Ishikawa (cell line): Measurements from ENCODE around the gene SACS.

ENCODE experiments used
- CEBPB ChIP-seq: IDR thresholded peaks from 2 replicates; pipeline ENCODE4 v1.6.1; 2012
- CREB1 ChIP-seq: IDR thresholded peaks from 2 replicates; pipeline ENCODE4 v1.6.1; 2012; ENCODE audit warnings: low read depth
- EGR1 ChIP-seq: IDR thresholded peaks from 2 replicates; pipeline ENCODE4 v1.6.1; 2012
- EP300 ChIP-seq: IDR thresholded peaks from 2 replicates; pipeline ENCODE4 v1.6.1; 2012; ENCODE audit warnings: borderline replicate concordance
- FOXM1 ChIP-seq: IDR thresholded peaks from 2 replicates; pipeline ENCODE4 v1.6.1; 2012; ENCODE audit warnings: low read depth, borderline replicate concordance
- MAX ChIP-seq: IDR thresholded peaks from 2 replicates; pipeline ENCODE4 v1.6.1; 2012
- NFIC ChIP-seq: IDR thresholded peaks from 2 replicates; pipeline ENCODE4 v1.6.1; 2012
- RAD21 ChIP-seq: IDR thresholded peaks from 2 replicates; pipeline ENCODE4 v1.6.1; 2012; ENCODE audit warnings: low read depth
- REST ChIP-seq: IDR thresholded peaks from 2 replicates; pipeline ENCODE4 v1.6.1; 2012; ENCODE audit warnings: low read depth, mild to moderate bottlenecking
- TAF1 ChIP-seq: IDR thresholded peaks from 2 replicates; pipeline ENCODE4 v1.6.1; 2012; ENCODE audit warnings: low read depth, mild to moderate bottlenecking
- TCF12 ChIP-seq: IDR thresholded peaks from 2 replicates; pipeline ENCODE4 v1.6.1; 2012; ENCODE audit warnings: low read depth
- TEAD4 ChIP-seq: IDR thresholded peaks from 2 replicates; pipeline ENCODE4 v1.6.1; 2012
- YY1 ChIP-seq: IDR thresholded peaks from 2 replicates; pipeline ENCODE4 v1.6.1; 2012; ENCODE audit warnings: low read depth
- ZBTB7A ChIP-seq: IDR thresholded peaks from 2 replicates; pipeline ENCODE4 v1.6.1; 2012; ENCODE audit warnings: low read depth
- TF ChIP-seq, protein P1 (sequence below): IDR thresholded peaks from 2 replicates; pipeline ENCODE4 v1.6.1; 2012

The SACS gene

GRCh38 chr13:23380534-23380933, 53.0 kb downstream of the SACS start:
- no peak for TF ChIP-seq CEBPB
- no peak for TF ChIP-seq EGR1
- TF ChIP-seq TAF1: no peak
- no peak for TF ChIP-seq TCF12
- no peak for TF ChIP-seq ZBTB7A
- TF ChIP-seq NFIC: no peak
- TF ChIP-seq REST: no peak
- no peak for TF ChIP-seq YY1
- TF ChIP-seq, protein P1, sequence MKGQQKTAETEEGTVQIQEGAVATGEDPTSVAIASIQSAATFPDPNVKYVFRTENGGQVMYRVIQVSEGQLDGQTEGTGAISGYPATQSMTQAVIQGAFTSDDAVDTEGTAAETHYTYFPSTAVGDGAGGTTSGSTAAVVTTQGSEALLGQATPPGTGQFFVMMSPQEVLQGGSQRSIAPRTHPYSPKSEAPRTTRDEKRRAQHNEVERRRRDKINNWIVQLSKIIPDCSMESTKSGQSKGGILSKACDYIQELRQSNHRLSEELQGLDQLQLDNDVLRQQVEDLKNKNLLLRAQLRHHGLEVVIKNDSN: no peak
- TF ChIP-seq EP300: no peak
- TF ChIP-seq MAX: no peak
- TF ChIP-seq TEAD4: no peak
- TF ChIP-seq FOXM1: no peak
- no peak for TF ChIP-seq RAD21
- TF ChIP-seq CREB1: no peak

DNA sequence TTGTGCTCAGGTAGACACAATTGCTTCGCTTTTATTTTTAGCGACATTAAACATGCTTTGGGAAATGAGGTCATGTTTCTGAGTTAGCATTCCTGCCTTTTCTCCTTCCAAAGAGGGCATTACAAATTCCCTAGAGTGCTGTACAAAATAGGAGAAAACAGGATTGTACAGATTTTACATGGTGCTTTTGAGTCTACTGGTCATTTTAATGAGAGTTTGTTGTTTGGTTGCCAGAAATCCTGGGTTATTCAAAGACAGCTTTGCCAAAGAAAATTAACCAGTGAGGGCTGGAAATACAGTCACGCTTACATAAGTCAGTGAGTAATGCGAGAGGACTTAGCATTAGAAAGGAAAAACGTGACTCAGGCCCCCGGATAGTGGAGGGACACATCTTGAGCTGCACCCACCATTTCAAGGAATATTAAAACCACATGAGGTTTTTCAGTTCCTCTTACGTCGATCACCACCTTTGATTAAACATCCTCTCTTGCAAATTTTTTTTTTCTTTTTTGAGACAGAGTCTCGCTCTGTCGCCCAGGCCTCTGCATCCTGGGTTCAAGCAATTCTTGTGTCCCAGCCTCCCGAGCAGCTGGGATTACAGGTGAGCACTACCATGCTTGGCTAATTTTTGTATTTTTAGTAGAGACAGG, 55.4 kb downstream of the SACS start:
- TF ChIP-seq REST (no peak), EGR1 (no peak), CREB1 (no peak), YY1 (no peak), NFIC (no peak)
- TF ChIP-seq, protein P1: no peak

GRCh38 chr13:23377579-23377978, 55.9 kb downstream of the SACS start:
- TF ChIP-seq YY1 (no peak), CREB1 (no peak), MAX (no peak), TEAD4 (no peak), CEBPB (no peak), EGR1 (no peak), TCF12 (no peak), REST (no peak), TAF1 (no peak), EP300 (no peak), NFIC (no peak), RAD21 (no peak), ZBTB7A (no peak), FOXM1 (no peak)
- TF ChIP-seq, protein P1: no peak

DNA sequence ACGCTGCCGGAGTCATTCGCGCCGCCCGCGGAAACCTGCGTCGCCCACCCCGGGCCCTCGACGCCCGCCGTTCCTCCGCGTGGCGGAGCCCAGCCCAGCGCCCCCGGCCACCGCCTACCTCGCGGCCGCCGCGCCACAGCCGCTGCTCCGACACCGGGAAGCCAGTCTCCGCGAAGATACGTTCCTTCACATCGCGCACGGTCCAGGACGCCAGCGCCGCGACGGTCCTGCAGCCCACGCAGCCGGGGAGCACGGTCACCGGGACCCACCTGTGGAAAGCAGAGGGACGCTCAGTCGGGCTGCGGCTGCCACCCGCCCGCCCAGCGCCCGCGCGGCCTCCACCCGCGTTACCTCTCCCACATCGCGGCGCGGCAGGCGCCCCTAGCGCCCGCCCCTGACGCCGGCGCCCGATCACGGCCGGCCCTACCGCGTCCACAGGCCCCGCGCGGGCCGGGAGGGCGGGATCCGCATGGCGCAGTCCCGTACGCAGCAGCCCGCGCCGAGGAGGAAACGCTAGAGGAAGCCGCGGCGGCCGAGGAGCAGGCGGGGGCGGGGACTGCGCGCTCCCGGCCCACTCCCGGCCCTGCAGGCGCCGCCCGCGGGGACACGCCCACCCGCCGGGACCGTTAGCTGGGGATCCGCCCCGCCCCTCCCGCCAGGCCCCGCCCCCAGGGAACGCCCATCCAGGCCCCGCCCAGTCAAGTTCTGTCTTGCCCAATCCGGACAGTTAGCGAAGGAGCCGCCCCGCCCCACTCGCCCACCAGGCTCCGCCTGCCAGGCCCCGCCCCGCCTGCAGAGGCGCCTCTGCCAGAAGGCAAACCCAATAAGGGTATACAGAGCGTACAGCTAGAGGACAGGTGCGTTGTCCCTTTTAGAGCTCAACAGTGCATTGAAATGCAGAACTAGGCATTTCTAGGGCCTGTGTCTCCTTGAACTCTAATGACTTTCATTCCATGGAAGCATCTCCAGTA, 58.2 kb downstream of the SACS start:
- peak; percentile 63; the same call in 1 of the 2 replicates for TF ChIP-seq MAX
- TF ChIP-seq NFIC: no peak
- 0 out of 2 replicates have a peak, but pooled peaks have one; percentile 23 for TF ChIP-seq EGR1
